Osteoblast (primary cell): ENCODE results near the gene PM20D1. TPM values are rescaled to one million over a fixed set of nuclear protein-coding genes. Genes with fewer than 3 reads are reported as not detected.

Source experiments
- DNase-seq: peaks from one replicate; pipeline ENCODE4 v3.0.0; 2011; ENCODE audit warnings: low spot score, mixed read lengths; ENCODE audit not compliant: insufficient read length; ENCODE audit errors: missing footprints
- H2AFZ ChIP-seq: 2 replicates; pipeline ENCODE4 v1.6.0; 2011; ENCODE audit warnings: mild to moderate bottlenecking, low read length
- H3K27ac ChIP-seq: 2 replicates; pipeline ENCODE4 v1.5.1; 2011; ENCODE audit warnings: mild to moderate bottlenecking, low read depth, low read length, moderate library complexity
- H3K27me3 ChIP-seq: 2 replicates; pipeline ENCODE4 v1.6.0; 2012; ENCODE audit warnings: mild to moderate bottlenecking, control low read depth, inconsistent platforms, low read length, moderate library complexity; ENCODE audit not compliant: insufficient read depth
- H3K36me3 ChIP-seq: 2 replicates; pipeline ENCODE4 v1.5.1; 2011; ENCODE audit warnings: mild to moderate bottlenecking, low read length, control low read depth, moderate library complexity; ENCODE audit not compliant: insufficient read depth
- H3K4me1 ChIP-seq: 2 replicates; pipeline ENCODE4 v1.5.1; 2011; ENCODE audit warnings: mild to moderate bottlenecking, low read length, control low read depth, moderate library complexity; ENCODE audit not compliant: insufficient read depth
- H3K4me2 ChIP-seq: 2 replicates; pipeline ENCODE4 v1.6.0; 2011; ENCODE audit warnings: mild to moderate bottlenecking, low read length; ENCODE audit not compliant: insufficient read depth
- H3K4me3 ChIP-seq: fragments of 200-600 bp; sonication (generic); 3 replicates; pipeline ENCODE4 v1.5.1; 2012; ENCODE audit warnings: mild to moderate bottlenecking, low read length, inconsistent platforms; ENCODE audit not compliant: insufficient read depth
- H3K79me2 ChIP-seq: 2 replicates; pipeline ENCODE4 v1.6.0; 2012; ENCODE audit warnings: mild to moderate bottlenecking, low read length, control low read depth, inconsistent platforms; ENCODE audit not compliant: insufficient read depth
- H3K9me3 ChIP-seq: 2 replicates; pipeline ENCODE4 v1.5.1; 2011; ENCODE audit warnings: low read depth, low read length, control low read depth
- H4K20me1 ChIP-seq: 2 replicates; pipeline ENCODE4 v1.6.0; 2012; ENCODE audit warnings: mild to moderate bottlenecking, low read length, control low read depth; ENCODE audit not compliant: insufficient read depth
- CTCF ChIP-seq: IDR thresholded peaks from 2 replicates; pipeline ENCODE4 v1.5.1; 2011; ENCODE audit warnings: mild to moderate bottlenecking, low read depth, low read length, moderate library complexity; ENCODE audit errors: extremely low read depth
- total RNA-seq: library from RNA; depleted of rRNA; stranded (reverse); fragments of >200 nt; gene quantifications from 2 replicates; pipeline ENCODE4 v1.2.3, GENCODE V29; 2012

The PM20D1 gene
- total RNA-seq, 1 donor: not detected

GRCh38 chr1:205800427-205800826 lies 49.5 kb downstream of the PM20D1 start:
- no peaks in the 10 kb centered on the region for H3K9me3 ChIP-seq
- H3K27me3 ChIP-seq: no peaks in the 10 kb centered on the region
- peaks cover 6% of the 10 kb centered on the region for H3K4me1 ChIP-seq
- no peak for DNase-seq
- H3K4me2 ChIP-seq: no peak overlapping the region
- H3K27ac ChIP-seq: no peak overlapping the region
- peaks cover 37% of the 10 kb centered on the region for H3K36me3 ChIP-seq
- peaks cover 18% of the 10 kb centered on the region for H4K20me1 ChIP-seq
- no peak for TF ChIP-seq CTCF
- no peak overlapping the region for H3K4me3 ChIP-seq
- no peak overlapping the region for H2AFZ ChIP-seq
- H3K79me2 ChIP-seq: peaks cover 24% of the 10 kb centered on the region

GRCh38 chr1:205798577-205798976 lies 51.4 kb downstream of the PM20D1 start:
- Histone ChIP-seq H3K36me3 (peaks cover 51% of the 10 kb centered on the region), H3K4me3 (no peak overlapping the region), H3K4me1 (no peaks in the 10 kb centered on the region), H3K4me2 (no peak overlapping the region), H3K27me3 (no peaks in the 10 kb centered on the region), H3K27ac (no peak overlapping the region), H3K79me2 (peaks cover 6% of the 10 kb centered on the region), H4K20me1 (peaks cover 4% of the 10 kb centered on the region), H3K9me3 (no peaks in the 10 kb centered on the region), H2AFZ (no peak overlapping the region)
- no peak for DNase-seq
- no peak for TF ChIP-seq CTCF

- H2AFZ ChIP-seq: no peak overlapping the region
- no peaks in the 10 kb centered on the region for H3K27me3 ChIP-seq
- TF ChIP-seq CTCF: no peak
- peaks cover 54% of the 10 kb centered on the region for H3K36me3 ChIP-seq
- H3K27ac ChIP-seq: no peak overlapping the region
- no peak for DNase-seq
- no peak overlapping the region for H3K4me3 ChIP-seq
- no peaks in the 10 kb centered on the region for H3K4me1 ChIP-seq
- peaks cover 2% of the 10 kb centered on the region for H3K79me2 ChIP-seq
- H3K9me3 ChIP-seq: no peaks in the 10 kb centered on the region
- H3K4me2 ChIP-seq: no peak overlapping the region
- peaks cover 4% of the 10 kb centered on the region for H4K20me1 ChIP-seq
Observed at GRCh38 chr1:205797168-205797567, 52.8 kb downstream of the PM20D1 start.

- no peak overlapping the region for H3K4me3 ChIP-seq
- peaks cover 72% of the 10 kb centered on the region for H3K36me3 ChIP-seq
- no peak overlapping the region for H3K4me2 ChIP-seq
- no peaks in the 10 kb centered on the region for H3K27me3 ChIP-seq
- TF ChIP-seq CTCF: no peak
- H2AFZ ChIP-seq: no peak overlapping the region
- no peaks in the 10 kb centered on the region for H4K20me1 ChIP-seq
- no peaks in the 10 kb centered on the region for H3K9me3 ChIP-seq
- H3K27ac ChIP-seq: no peak overlapping the region
- H3K79me2 ChIP-seq: no peaks in the 10 kb centered on the region
- no peaks in the 10 kb centered on the region for H3K4me1 ChIP-seq
- no peak for DNase-seq
Observed at GRCh38 chr1:205794011-205794730, 55.8 kb downstream of the PM20D1 start.
